KOPT-K1 (cell line): ENCODE data around the gene NFYC.

ENCODE experiments used
- H3K27ac ChIP-seq: fragments of 200-600 bp; sonication (generic); 2 replicates; pipeline ENCODE4 v1.5.1; 2016; ENCODE audit warnings: antibody characterized with exemption, mild to moderate bottlenecking, low read depth, low read length; ENCODE audit not compliant: poor library complexity, severe bottlenecking
- H3K36me3 ChIP-seq: fragments of 200-600 bp; sonication (generic); 2 replicates; pipeline ENCODE4 v1.5.1; 2017; ENCODE audit warnings: antibody characterized with exemption, mild to moderate bottlenecking, low read length, moderate library complexity; ENCODE audit not compliant: insufficient read depth
- H3K9me3 ChIP-seq: fragments of 200-600 bp; sonication (generic); 2 replicates; pipeline ENCODE4 v1.5.1; 2017; ENCODE audit warnings: antibody characterized with exemption, low read length, mild to moderate bottlenecking; ENCODE audit not compliant: insufficient read depth, poor library complexity, severe bottlenecking

The NFYC gene

DNA sequence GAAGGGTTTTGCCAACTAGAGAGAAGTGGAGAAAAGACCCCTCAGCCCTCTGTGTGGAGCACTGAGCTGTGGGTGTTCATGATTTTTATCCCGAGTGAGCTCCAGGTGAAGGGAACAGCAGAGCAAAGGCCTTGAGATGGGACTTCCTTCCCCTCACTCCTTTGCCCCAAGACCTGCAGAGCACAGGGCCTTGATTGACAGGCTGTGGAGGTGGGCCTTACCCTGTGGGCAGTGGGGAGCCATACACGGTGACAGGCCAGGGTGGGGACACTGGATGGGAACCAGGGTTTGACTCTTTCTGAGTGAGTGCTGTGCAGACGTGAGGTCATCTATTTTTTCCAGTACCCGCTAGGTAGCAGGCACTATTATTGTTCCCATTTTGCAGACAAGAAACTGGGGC is 102.5 kb downstream of the NFYC start:
- no peaks in the 10 kb centered on the region for H3K36me3 ChIP-seq
- no peaks in the 10 kb centered on the region for H3K9me3 ChIP-seq
- H3K27ac ChIP-seq, result peak overlapping the region; percentile 84

DNA sequence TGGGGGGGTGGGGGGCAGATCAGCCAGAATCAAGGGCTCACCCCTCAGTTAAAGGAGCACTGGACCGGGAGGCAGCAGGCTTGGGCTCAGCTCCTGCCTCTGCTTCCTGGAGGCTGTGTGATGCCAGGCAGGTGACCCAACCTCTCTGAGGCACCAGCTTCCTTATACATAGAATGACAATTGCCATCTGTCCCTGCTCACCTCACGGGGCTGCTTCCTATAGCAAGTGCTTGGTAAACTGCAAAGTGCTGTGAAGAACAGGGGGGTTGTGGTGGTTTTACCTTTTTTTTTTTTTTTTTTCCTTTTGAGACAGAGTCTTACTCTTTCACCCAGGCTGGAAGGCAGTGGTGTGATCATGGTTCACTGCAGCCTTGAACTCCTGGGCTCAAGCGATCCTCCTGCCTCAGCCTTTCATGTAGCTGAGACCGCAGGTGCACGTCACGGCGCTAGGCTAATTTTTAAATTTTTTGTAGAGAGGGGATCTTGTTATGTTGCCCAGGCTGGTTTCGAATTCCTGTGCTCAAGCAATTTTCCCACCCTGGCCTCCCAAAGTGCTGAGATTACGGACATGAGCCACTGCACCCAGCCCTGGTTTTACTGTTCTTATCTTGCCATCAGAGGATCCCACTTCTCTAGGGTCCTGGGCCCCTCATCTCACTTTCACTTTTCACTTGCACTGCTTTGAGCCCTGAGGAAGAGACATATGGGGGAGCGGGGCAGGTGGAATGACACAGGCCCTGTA is 103.6 kb downstream of the NFYC start:
- Histone ChIP-seq H3K36me3 (no peaks in the 10 kb centered on the region), H3K9me3 (no peaks in the 10 kb centered on the region), H3K27ac (peak overlapping the region; percentile 84)

DNA sequence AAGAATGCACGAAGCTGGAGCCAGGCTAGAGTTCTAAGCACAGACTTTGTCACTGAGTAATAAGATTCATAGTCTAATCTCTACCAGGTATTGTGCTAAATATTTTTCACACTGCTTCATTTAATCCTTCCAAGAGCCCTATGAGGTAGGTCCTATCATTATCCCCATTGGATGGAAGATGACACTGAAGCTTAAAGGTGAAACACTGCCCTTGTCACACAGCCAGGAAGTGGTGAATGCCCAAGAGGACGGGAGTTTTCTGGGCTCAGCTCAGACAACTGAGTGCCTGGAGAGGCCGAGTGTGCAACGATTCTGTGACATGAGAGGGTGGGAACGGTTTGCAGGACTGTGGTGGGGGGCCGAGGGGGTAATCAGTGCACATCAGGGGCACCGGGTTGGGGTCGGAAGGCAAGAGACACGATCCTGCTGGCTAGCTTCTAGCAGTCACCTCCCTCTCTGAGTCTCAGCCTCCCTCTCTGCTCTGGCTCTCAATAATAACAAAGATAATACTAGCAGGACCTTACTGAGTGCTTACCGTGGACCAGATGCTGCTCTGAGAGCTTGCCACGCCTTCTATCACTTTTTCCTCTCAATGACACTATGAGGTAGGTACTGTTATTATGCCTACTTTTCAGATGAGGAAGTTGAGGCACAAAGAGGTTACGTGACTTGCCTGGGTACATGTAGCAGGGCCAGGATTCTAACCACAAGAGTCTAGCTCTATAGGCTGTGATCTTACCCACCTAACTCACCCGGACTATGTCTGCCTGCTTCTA is 104.5 kb downstream of the NFYC start:
- H3K9me3 ChIP-seq, result no peaks in the 10 kb centered on the region
- H3K36me3 ChIP-seq, result no peaks in the 10 kb centered on the region
- peak overlapping the region; percentile 84 for H3K27ac ChIP-seq

DNA sequence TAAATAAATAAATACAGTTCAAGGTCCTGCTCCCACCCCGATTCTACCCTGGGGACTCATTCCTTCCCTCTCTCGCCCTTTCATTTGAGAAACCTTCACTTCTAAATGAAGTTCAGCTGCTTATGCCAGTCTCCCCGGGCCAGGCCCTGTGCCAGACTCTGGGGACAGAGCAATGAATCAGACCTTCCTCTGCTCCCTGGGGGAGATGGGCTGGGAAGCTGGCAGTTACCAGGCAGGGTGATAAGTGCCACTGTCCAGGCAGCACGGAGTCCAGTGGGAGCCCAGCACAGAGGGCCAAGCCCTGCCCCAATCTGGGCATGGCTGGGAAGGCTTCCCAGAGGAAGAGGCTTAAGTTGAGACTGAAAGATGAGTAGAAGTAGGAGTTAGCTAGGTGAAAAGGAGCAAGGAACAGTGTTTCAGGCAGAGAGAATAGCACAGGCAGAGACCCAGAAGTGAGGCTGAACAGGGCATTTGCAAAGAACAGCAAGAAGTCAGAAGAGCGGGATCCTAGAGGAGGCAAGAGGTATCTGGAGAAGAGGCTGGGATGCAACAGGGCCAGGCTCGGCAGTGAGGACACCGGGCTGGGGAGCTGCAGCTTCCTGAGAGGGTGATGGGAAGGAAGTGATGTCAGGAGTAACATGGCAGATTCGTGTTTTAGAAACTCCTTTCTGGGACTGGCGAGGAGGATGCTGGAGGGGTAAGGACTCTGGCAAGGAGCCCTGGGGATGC is 105.6 kb downstream of the NFYC start:
- no peaks in the 10 kb centered on the region for H3K9me3 ChIP-seq
- peak overlapping the region; percentile 55 for H3K27ac ChIP-seq
- H3K36me3 ChIP-seq, result no peaks in the 10 kb centered on the region

DNA sequence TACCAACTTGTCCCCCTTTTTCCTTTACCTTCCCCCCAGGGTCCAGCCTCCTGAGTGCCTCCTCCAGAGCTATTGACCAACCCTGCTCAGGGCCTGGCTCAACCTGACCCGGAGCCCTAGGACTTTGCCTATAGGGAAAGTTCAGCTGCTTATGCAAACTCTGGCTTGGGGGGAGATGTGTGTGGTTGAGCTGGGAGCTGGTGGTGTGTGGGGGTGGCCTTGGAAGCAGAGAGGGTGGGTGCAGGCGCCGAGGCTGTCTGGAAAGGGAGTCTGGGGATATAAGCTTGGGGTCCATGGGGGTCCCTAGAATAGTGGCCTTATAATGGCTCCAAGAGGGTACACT is 106.1 kb downstream of the NFYC start:
- Histone ChIP-seq H3K27ac (peak overlapping the region; percentile 55), H3K36me3 (no peaks in the 10 kb centered on the region), H3K9me3 (no peaks in the 10 kb centered on the region)

DNA sequence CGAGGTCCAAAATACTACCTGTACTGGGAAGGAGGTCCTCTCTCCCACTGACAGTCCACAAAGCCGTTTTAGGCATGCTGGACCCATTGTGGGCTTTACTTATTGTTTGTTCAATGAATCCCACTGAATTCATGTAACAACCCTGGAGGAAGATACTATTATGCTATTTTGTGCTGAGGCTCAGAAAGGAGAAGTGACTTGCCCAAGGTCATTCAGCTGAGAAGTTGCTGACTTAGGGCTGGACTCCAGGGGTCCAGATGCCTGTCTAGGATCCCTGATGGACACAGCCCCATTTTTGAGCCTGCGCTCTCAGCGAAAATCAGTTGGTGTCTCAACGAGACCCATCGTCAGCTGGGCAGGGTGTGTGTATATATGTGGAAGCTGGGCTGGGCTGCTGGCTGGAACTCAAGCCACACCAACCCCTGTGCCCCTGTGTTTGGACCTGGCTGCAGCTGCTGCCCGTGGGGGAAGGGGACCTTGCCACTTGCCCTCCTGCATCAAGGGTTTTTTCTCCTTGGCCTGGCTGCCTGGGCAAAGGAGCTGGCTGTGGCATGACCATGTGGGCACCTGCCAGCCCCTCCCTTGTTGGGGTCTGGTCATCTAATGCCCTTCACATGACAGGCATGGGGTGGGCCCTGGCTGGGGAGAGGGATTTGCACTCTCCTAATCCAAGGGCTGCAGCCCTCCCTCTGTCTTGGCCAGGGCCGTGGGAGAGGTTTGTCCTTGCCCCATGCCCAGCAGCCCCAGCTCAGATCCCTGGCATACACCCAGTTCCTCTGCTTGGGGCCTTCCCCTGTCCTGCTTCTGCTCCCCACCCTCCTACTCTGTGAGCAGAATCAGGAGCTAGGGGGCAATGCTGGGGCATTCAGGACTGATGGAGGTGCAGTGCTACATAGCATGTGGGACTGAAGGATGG is 107.1 kb downstream of the NFYC start:
- Histone ChIP-seq H3K36me3 (no peaks in the 10 kb centered on the region), H3K27ac (no peak overlapping the region), H3K9me3 (no peaks in the 10 kb centered on the region)

DNA sequence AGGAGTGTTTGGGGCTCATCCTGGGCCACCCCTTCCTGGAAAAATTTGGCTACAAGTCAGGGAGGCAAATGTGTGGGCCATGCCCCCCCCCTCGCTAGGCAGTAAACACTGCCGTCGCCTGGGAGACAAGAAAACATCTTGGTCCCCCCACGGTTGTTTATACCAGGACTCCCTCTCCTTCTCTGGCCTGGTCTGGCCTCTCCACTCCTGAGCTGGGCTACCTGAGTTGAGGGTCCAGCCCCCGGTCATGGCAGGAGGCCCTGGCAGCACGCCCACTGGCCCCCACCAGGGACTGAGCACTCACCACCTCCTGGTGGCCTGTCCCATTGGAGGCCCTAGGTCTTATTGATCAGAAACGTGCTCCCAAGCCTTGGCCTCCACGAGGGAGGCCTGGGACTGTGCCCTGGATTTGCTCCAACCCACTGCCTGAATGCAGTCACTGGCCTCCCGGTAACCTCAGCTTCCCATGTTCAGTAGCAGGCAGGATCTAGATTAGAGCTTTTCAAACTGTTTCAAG is 107.9 kb downstream of the NFYC start:
- no peaks in the 10 kb centered on the region for H3K36me3 ChIP-seq
- no peak overlapping the region for H3K27ac ChIP-seq
- H3K9me3 ChIP-seq, result no peaks in the 10 kb centered on the region

DNA sequence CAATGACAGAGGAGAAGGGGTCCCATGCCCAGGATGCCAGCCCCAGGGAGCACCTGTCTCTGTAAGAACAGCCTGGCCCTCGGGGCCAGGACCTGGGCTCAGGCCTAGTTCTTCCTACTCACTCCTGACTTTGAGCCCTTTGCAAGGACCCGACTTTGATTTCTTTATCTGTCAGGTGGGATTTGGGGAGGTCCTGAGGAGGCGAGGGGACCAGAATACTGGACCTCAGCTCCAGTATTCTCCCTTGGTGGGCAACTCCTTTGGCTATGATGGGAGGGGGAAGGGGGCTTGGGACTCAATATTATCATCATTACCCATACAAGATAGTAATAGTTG is 110.2 kb downstream of the NFYC start:
- Histone ChIP-seq H3K36me3 (no peaks in the 10 kb centered on the region), H3K9me3 (no peaks in the 10 kb centered on the region), H3K27ac (peak overlapping the region; percentile 30)

DNA sequence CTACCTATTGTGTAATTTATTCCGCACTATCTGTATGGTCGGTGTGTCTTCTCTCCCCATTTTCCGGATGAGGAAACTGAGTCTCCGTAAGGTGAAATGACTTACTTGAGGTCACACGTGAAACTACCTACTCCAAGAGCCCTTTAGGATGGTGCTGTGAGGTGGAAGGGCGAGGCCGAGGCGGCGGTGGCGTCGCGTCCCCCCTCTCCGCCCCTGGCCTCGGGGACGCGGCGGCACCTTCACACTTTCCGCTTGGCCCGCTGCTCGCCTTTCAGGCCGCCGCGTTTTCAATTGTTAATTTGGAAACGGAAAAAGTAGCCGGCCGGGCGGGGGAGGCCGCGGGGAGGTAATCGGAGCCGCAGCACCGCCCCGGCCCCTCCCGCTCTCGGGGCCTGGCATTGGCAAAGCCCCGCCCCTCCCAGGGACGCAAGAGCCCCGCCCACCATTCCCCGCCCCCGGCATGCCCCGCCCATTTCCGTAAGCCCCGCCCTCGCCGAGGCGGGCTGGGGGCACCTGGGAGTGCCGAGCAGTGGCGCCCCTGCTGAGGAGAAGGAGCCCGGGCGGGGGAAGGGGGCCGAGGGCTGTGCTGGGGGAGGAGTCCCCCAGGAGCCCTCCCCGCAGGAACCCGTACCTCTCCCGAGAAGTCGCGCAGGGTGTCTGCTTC is 110.7 kb downstream of the NFYC start:
- Histone ChIP-seq H3K9me3 (no peaks in the 10 kb centered on the region), H3K27ac (peak overlapping the region; percentile 30)

DNA sequence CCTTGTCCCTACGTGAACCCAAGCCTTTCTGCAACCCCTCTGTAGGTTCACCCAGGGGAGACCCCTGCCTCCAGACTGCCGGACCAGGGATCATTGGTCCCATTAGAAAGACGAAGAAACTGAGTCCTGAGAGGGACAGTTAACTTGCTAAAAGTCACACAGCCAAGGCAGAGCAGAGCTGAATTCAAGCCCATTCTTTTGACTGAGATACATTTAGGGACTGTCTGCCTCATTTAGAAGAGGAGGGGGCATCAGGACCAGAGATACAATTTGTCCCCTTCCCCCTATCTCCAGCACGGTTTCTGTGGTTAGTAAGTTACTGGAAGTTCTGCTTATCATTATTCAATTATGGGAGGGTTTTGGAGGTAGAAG is 111.2 kb downstream of the NFYC start:
- Histone ChIP-seq H3K36me3 (no peaks in the 10 kb centered on the region), H3K27ac (no peak overlapping the region), H3K9me3 (no peaks in the 10 kb centered on the region)

More for the DNA sequence above, 110.7 kb downstream of the NFYC start:
- no peaks in the 10 kb centered on the region for H3K36me3 ChIP-seq

DNA sequence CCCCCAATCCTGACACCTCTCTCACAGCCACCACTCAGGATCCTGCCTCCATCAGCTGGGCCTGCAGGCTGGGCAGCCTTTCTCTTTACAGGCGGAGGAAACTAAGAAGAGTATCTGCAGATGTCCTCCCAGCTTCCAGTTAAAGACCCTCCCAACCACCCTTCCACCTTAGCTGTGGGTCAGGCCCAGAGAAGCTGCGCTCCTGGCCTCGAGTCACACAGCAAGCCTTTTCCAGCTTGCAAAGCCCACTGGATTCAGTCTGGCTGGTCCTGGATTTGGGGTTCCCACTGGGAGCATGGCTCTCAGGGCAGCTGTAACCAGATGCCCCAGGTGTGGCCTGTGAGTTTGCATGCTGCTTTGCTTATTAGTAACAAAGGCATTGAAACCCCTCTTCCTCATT is 111.9 kb downstream of the NFYC start:
- Histone ChIP-seq H3K27ac (no peak overlapping the region), H3K9me3 (no peaks in the 10 kb centered on the region), H3K36me3 (no peaks in the 10 kb centered on the region)

DNA sequence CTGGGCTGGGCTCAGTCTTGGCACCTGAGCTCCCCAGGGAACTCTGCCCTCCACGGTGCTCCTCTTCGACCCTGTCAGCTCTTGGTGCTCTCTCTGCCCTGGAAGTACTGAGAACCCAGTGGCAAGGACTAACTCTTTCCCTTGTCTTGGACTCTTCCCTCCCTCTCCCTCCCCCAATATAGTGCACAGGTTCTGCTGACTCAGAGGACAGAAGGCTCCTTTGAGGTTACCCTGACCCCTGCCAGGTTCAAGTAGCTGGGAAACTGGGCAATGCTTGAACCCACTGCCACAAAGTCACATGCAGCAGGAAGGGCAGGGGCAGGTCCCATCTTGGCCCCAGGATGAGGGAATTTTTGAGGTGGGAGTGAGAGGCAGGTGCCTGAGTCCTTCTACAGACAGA is 112.4 kb downstream of the NFYC start:
- Histone ChIP-seq H3K36me3 (no peaks in the 10 kb centered on the region), H3K9me3 (no peaks in the 10 kb centered on the region), H3K27ac (no peak overlapping the region)

DNA sequence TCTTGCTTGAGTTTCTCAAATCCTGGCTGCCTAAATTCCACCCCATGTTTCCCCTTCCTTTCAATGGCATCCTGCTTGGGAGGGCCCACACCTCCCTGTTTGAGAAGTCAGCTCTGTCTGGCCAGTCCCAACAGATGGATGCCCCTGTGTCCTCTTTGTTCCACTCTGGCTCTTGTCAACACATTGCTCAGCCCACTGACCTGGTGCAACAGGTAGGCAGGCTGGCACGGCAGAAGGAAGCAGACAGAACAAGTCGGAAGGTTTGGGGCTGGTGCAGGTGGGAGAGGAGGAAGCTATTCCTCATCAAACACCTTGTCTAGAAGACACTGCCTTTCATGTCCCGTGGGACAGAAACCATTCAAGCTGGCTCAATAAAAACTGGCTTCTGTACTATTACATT is 114.7 kb downstream of the NFYC start:
- Histone ChIP-seq H3K36me3 (no peaks in the 10 kb centered on the region), H3K27ac (no peak overlapping the region), H3K9me3 (no peaks in the 10 kb centered on the region)
